Testis (tissue), 3 donors: Measurements from ENCODE around the gene HDAC8. TPM values are rescaled to one million over a fixed set of nuclear protein-coding genes. Genes with fewer than 3 reads are reported as not detected.
A peak's percentile ranks its signal among the peaks of the same experiment; 100 is the strongest.

Experiments used
- DNase-seq: peaks from one replicate; pipeline ENCODE4 v3.0.0-alpha.2; 2019
- H3K27ac ChIP-seq, 2 donors: fragments of 200-600 bp; sonication (generic); one replicate each; pipeline ENCODE4 v1.5.1; 2019
- H3K27me3 ChIP-seq: fragments of 200-600 bp; sonication (generic); one replicate; pipeline ENCODE4 v1.5.1; 2019
- H3K36me3 ChIP-seq: fragments of 200-600 bp; sonication (generic); one replicate; pipeline ENCODE4 v1.5.1; 2017; ENCODE audit warnings: low read depth; ENCODE audit errors: missing control alignments
- H3K4me1 ChIP-seq: fragments of 200-600 bp; sonication (generic); one replicate; pipeline ENCODE4 v1.5.1; 2019
- H3K4me3 ChIP-seq, 2 donors: fragments of 200-600 bp; sonication (generic); one replicate each; pipeline ENCODE4 v1.5.1; 2017 to 2019
- H3K9me3 ChIP-seq: fragments of 200-600 bp; sonication (generic); one replicate; pipeline ENCODE4 v1.5.1; 2017
- POLR2A ChIP-seq: fragments of 450-650 bp; IDR thresholded peaks from one replicate; pipeline ENCODE4 v1.6.1; 2017; ENCODE audit warnings: antibody characterized with exemption, mild to moderate bottlenecking, moderate library complexity
- WGBS, 2 donors: methylation state at CpG; one replicate each; pipeline ENCODE4 v1.1.5; 2018; 5-methylcytosine and 5-hydroxymethylcytosine counted together
- intact Hi-C: fragments of 100-400 bp; cut with DNase I; formaldehyde crosslinking; loops from one replicate; pipeline ENCODE4 v1.15.1; 2023; ENCODE audit warnings: low total_unique reads
- polyA plus RNA-seq: library from polyadenylated mRNA; stranded (reverse); fragments of 350-450 nt; fragmentation: Illumina TruSeq; extraction: RNeasy Lipid Tissue Mini Kit (QIAGEN cat#74804); gene quantifications from one replicate; pipeline ENCODE4 v1.2.3, GENCODE V29; 2014; ENCODE audit warnings: low read depth, low replicate concordance; ENCODE audit not compliant: insufficient read depth
- total RNA-seq, 2 donors: library from RNA; depleted of rRNA; stranded (reverse); fragments of >200 nt; gene quantifications; one replicate each; pipeline ENCODE4 v1.2.3, GENCODE V29; 2016
- TF ChIP-seq, protein P1 (sequence below), 3 experiments: fragments of 450-650 bp in 2 of 3; fragments of 200-600 bp in 1 of 3; sonication (generic) in 1 of 3; IDR thresholded peaks; one replicate each; pipeline ENCODE4 v1.5.1; 2016 to 2019; ENCODE audit warnings: antibody characterized with exemption in 3 of 3, mild to moderate bottlenecking in 2 of 3, moderate library complexity in 1 of 3

The HDAC8 gene
- total and polyA plus RNA-seq, 3 donors from 2014 or later: 8.3 to 30.3 (median 25.2) TPM

DNA sequence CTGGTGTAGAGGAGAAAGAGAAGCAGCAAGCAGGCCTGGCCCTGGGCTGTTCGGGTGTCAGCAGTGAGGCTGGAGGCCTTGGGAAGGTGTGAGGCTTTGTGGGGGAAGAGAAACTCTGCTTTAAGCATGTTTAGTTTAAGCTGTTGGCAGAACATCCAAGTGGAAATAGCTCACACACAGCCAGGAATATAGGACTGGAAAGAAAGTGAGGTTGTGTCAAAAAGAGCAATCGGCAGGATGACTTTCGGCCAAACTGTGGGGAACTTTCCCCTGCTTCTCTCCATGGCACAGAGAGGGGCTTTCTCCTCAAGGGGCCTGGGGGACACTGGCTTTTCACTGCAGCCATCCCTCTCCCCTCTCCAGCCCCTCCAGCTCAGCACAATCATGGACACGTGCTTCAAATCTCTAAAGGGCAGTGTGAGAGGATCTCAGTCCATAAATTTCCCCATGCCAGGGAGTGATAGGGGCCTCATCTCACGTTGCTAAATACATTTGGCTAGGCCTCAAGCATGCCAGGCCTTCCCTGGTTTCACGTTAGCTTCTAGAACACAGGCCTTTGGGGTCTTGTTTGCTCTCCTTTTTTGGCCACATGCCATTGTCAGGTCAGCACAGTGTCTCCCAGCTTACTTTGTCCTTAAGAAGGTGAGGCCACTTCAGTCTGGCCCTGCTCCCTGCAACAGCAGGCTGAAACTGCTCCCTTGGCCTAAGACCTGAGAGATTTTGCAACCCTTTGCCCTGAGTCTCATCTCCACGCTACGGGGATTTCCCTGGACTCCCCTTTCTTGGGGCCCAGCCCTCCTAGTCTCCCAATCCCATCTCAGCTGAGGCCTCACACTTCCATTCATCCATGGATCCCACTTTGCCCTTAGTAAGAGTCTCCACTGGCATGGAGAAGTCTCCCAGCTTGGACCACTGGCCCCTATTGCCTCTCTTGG, 258.7 kb downstream of the HDAC8 start:
- Histone ChIP-seq H3K36me3 (no peaks in the 10 kb centered on the region), H3K27ac (no peak overlapping the region), H3K4me3 (no peak overlapping the region), H3K27me3 (no peaks in the 10 kb centered on the region), H3K4me1 (no peaks in the 10 kb centered on the region), H3K9me3 (no peaks in the 10 kb centered on the region)
- intact Hi-C loops: no loop called here
- DNase-seq: no peak
- TF ChIP-seq, protein P1, sequence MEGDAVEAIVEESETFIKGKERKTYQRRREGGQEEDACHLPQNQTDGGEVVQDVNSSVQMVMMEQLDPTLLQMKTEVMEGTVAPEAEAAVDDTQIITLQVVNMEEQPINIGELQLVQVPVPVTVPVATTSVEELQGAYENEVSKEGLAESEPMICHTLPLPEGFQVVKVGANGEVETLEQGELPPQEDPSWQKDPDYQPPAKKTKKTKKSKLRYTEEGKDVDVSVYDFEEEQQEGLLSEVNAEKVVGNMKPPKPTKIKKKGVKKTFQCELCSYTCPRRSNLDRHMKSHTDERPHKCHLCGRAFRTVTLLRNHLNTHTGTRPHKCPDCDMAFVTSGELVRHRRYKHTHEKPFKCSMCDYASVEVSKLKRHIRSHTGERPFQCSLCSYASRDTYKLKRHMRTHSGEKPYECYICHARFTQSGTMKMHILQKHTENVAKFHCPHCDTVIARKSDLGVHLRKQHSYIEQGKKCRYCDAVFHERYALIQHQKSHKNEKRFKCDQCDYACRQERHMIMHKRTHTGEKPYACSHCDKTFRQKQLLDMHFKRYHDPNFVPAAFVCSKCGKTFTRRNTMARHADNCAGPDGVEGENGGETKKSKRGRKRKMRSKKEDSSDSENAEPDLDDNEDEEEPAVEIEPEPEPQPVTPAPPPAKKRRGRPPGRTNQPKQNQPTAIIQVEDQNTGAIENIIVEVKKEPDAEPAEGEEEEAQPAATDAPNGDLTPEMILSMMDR (IDR thresholded peaks at IDR 0.05): no peak
- TF ChIP-seq POLR2A: no peak
- 45 to 57% methylated on average over 3 to 8 of the region's 8 CpGs for WGBS, 2 donors

- 94 to 100% methylated on average over 3 to 8 of the region's 14 CpGs for WGBS, 2 donors
- no peak for TF ChIP-seq POLR2A
- TF ChIP-seq, protein P1 (IDR thresholded peaks at IDR 0.05): no peak
- intact Hi-C loops: no loop called here
- no peak overlapping the region for H3K4me3 ChIP-seq
- H3K27me3 ChIP-seq: no peaks in the 10 kb centered on the region
- no peak overlapping the region for H3K27ac ChIP-seq
- no peak for DNase-seq
- no peaks in the 10 kb centered on the region for H3K36me3 ChIP-seq
- H3K4me1 ChIP-seq: no peaks in the 10 kb centered on the region
- H3K9me3 ChIP-seq: no peaks in the 10 kb centered on the region
These were observed 260.2 kb downstream of the HDAC8 start for GRCh38 chrX:72312311-72312940.

DNA sequence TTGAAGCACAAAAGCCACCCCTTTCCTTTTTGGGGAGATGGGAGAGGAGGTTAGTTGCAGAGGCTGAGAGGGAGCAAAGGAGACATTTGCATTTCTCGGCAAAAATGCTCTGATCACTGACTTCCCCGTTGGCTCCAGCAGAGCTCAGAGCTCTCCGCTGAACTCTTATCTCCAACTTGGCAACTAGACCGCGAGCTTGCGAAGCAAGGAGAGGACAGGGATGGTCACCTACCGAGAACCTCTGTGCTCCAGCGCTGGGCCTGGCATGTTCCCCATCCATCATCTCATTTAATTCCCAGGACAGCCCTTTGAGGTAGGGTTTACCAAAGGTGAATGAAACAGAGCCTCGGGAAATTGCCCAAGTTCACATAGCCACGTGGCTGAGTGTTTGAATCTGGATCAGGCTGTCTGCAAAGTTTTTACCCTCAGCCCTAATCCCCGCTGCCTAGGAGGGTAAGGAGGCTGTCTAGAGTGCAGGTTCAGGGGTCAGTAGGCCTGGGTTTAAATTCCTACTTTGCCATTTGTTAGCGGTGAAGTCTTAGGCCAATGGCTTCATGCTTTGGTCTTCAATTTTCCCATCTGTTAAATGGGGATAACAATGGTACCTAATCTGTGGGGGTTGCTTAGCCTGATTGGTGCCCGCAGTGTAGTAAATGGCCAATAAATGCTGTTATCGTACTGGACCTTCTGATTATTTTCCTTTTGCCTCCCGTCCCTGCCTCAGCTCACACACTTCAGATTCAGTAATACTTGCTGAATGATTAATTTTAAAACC, 263.2 kb downstream of the HDAC8 start:
- Histone ChIP-seq H3K4me1 (no peaks in the 10 kb centered on the region), H3K36me3 (no peaks in the 10 kb centered on the region), H3K9me3 (no peaks in the 10 kb centered on the region), H3K4me3 (peak overlapping the region in 1 of 2 donors; percentile 62), H3K27me3 (no peaks in the 10 kb centered on the region), H3K27ac (no peak overlapping the region)
- intact Hi-C loops: no loop called here
- DNase-seq: no peak
- no peak for TF ChIP-seq POLR2A
- TF ChIP-seq, protein P1 (IDR thresholded peaks at IDR 0.05): no peak
- WGBS, 2 donors: 24 to 26% methylated on average over 11 to 13 of the region's 15 CpGs

DNA sequence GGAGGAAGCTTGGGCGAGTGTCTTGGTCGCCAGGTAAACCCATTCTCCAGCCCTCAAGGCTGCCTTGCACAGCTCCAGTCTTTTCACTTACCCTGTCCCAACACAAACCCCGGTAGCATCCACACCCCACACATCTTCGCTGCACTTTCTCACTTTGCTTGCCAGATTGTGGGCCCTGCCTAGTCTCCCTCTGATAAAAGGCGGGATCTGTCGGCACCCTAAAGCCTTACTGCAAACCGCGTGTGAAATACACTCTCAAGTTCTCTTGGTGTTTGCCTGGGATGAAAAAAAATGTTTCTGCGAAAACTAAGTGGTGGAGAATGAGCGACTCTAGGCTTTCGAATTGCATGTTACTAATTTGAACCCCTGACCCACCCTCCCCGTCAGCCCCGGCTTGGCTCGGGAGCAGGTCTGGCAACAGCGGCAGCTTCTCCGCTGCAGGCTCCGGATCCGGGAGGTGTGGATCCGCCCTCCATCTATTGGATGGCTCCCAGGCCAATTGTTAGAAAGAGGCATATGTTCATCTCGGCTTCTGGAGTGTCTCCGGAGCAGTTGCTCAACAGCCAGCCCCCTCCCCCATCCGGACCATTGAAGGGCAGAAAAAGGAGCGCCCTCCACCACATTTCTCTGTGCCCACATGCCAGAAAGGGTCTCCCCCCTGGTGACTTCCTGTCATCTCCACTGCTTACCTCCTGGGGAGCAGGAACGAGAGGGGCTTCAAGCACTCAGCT, 263.9 kb downstream of the HDAC8 start:
- no peaks in the 10 kb centered on the region for H3K4me1 ChIP-seq
- H3K27ac ChIP-seq: no peak overlapping the region
- intact Hi-C loops: no loop called here
- DNase-seq: peak; percentile 83
- H3K27me3 ChIP-seq: no peaks in the 10 kb centered on the region
- WGBS, 2 donors: 1% methylated on average over 11 to 23 of the region's 24 CpGs
- H3K4me3 ChIP-seq: peak overlapping the region in 1 of 2 donors; percentile 62
- H3K36me3 ChIP-seq: no peaks in the 10 kb centered on the region
- H3K9me3 ChIP-seq: no peaks in the 10 kb centered on the region
- TF ChIP-seq, protein P1 (IDR thresholded peaks at IDR 0.05): no peak
- no peak for TF ChIP-seq POLR2A
